Measurements from ENCODE around the gene HSD17B14.

- TF ChIP-seq POLR2A (IDR thresholded peaks at IDR 0.05; ENCODE audit: extremely low read depth, insufficient read length) = no peak
- no peak for TF ChIP-seq CTCF (IDR thresholded peaks at IDR 0.05; ENCODE audit: low read depth, low read length)
- TF ChIP-seq MYC (IDR thresholded peaks at IDR 0.05; ENCODE audit: low read depth, low read length) = no peak
Measured at GRCh38 chr19:48796298-48797083, 39.8 kb downstream of the HSD17B14 start.

Data from NB4 (cell line).